ENCODE data around the gene KLHDC3. TPM values are rescaled to one million over a fixed set of nuclear protein-coding genes. Genes with fewer than 3 reads are reported as not detected.

KLHDC3 gene
- total and polyA plus RNA-seq, 9 of the 15 experiments (the other 6 are each of a cell fraction or from before 2014, with no cell fraction given), result 4.5 to 171 (median 107) TPM

- FAIRE-seq (no peak), ATAC-seq (peak; percentile 1), DNase-seq (ENCODE audit: extremely low read depth in 1 of 4, low spot score in 3 of 4) (peak in 1 of 4 experiments; percentile 60)
- peak overlapping the region; percentile 90 for H3K4me2 ChIP-seq (ENCODE audit: insufficient read depth, low read length)
- BruUV-seq (replicated peaks), result TSS peak; percentile 97
- intact Hi-C loops (cut with micrococcal nuclease), result loop anchor here (2.0 kb wide), 1 partner anchor 35 kb away; the partner anchor contains the start of gene KLHDC3
- H3K79me2 ChIP-seq (ENCODE audit: control insufficient read depth, insufficient read depth, low read length), result peaks cover 48% of the 10 kb centered on the region
- peaks cover 5% of the 10 kb centered on the region; the same call in 1 of the 2 replicates for H4K20me1 ChIP-seq (replicated peaks; ENCODE audit: control insufficient read depth, insufficient read depth, low read length)
- H2AFZ ChIP-seq (ENCODE audit: low read depth, low read length), result peak overlapping the region; percentile 93
- peaks cover 24% of the 10 kb centered on the region for H3K36me3 ChIP-seq (ENCODE audit: control insufficient read depth, insufficient read depth, low read length)
- no peaks in the 10 kb centered on the region for H3K9me3 ChIP-seq (replicated peaks; ENCODE audit: control insufficient read depth, insufficient read depth, low read depth, low read length)
- H3K27ac ChIP-seq (ENCODE audit: extremely low read depth, low read depth, low read length), result peak overlapping the region; percentile 88
- no peaks in the 10 kb centered on the region for H3K9me1 ChIP-seq (ENCODE audit: control insufficient read depth, insufficient read depth, low read length)
- peak overlapping the region; percentile 95 for H3K4me3 ChIP-seq
- ChIA-PET POLR2A (interaction anchor here (0.6 to 2.5 kb wide), 15 partner anchors 8 to 355 kb away, joined by 3 to 13 read pairs (median 4); partner anchors contain the start of genes CNPY3, KLHDC3, MEA1 and RPL7L1), CTCF (ENCODE audit: low intra/inter-chr PET ratio) (no interaction called here)
- WGBS (ENCODE audit: insufficient coverage, low coverage, missing lambda C conversion rate), result 57% methylated on average over 9 of the region's 9 CpGs
- peak overlapping the region; percentile 96 to 100 for H3K9ac ChIP-seq (ENCODE audit: insufficient read depth in 1 of 2, low read depth in 2 of 2, low read length in 2 of 2)
- peaks cover 25 to 36% of the 10 kb centered on the region in 2 experiments; a peak in 4 of 5 replicates for H3K4me1 ChIP-seq (replicated peaks in 1 of 2; ENCODE audit: control insufficient read depth in 2 of 2, insufficient read depth in 2 of 2, low read length in 2 of 2)
- no peaks in the 10 kb centered on the region for H3K27me3 ChIP-seq (ENCODE audit: control insufficient read depth in 2 of 2, insufficient read depth in 2 of 2, low read length in 2 of 2)
- in situ Hi-C loops (cut with MboI), result no loop called here
- TF ChIP-seq ZNF76 (CRISPR knock-in tag; IDR thresholded peaks at IDR 0.05; ENCODE audit: borderline replicate concordance), result 0 out of 2 replicates have a peak, but pooled peaks have one; percentile 19
- 0 out of 2 replicates have a peak, but pooled peaks have one; percentile 15 for TF ChIP-seq ZNF395 (CRISPR knock-in tag; IDR thresholded peaks at IDR 0.05)
- TF ChIP-seq CREB3 (tag; conservative IDR thresholded peaks at IDR 0.05; ENCODE audit: low read depth), result 0 out of 2 replicates have a peak, but pooled peaks have one; percentile 13
- 0 out of 2 replicates have a peak, but pooled peaks have one; percentile 3 for TF ChIP-seq DEAF1 (CRISPR knock-in tag; IDR thresholded peaks at IDR 0.05)
- TF ChIP-seq GABPB1 (CRISPR knock-in tag; IDR thresholded peaks at IDR 0.05), result peak; percentile 44; the same call in 1 of the 2 replicates
- no peak for TF ChIP-seq PRPF4 (IDR thresholded peaks at IDR 0.05; ENCODE audit: insufficient read depth, low read depth, low read length, poor library complexity, severe bottlenecking)
- TF ChIP-seq ZNF263 (CRISPR knock-in tag; IDR thresholded peaks at IDR 0.05; ENCODE audit: borderline replicate concordance), result 0 out of 2 replicates have a peak, but pooled peaks have one; percentile 28
- no peak for TF ChIP-seq ZNF449 (CRISPR knock-in tag; IDR thresholded peaks at IDR 0.05)
- TF ChIP-seq FOXK1 (CRISPR knock-in tag; IDR thresholded peaks at IDR 0.05; ENCODE audit: borderline replicate concordance), result 0 out of 2 replicates have a peak, but pooled peaks have one; percentile 10
- no peak for TF ChIP-seq NR1H2 (CRISPR knock-in tag; IDR thresholded peaks at IDR 0.05)
Observed at GRCh38 chr6:42979523-42980177, 34.4 kb upstream of the KLHDC3 start.
